Activated T-cell treated with anti-CD3 and anti-CD28 coated beads for 4 hours (primary cell): ENCODE data around the gene CEP95.
"Not testable (repeated sequence)": the region's sequence is repeated elsewhere in the genome, so short reads cannot be mapped to it uniquely, and the experiment has no call there.

ENCODE experiments used
- DNase-seq: peaks from one replicate; pipeline ENCODE4 v3.0.0-alpha.2; 2020

The CEP95 gene

GRCh38 chr17:64506576-64507412 is at the start of gene CEP95:
CEP95 (plus strand) TSS chr17:64506977; CDS start chr17:64507098, 121 bp downstream.
- DNase-seq: peak; percentile 92

- DNase-seq: no peak
Observed at GRCh38 chr17:64457156-64457555, 49.6 kb upstream of the CEP95 start.

GRCh38 chr17:64458756-64459155 is 48.0 kb upstream of the CEP95 start:
- DNase-seq: no peak

GRCh38 chr17:64459284-64459747 is 47.5 kb upstream of the CEP95 start:
- DNase-seq: no peak

- DNase-seq: not testable (repeated sequence)
Observed at GRCh38 chr17:64459818-64460217, 47.0 kb upstream of the CEP95 start.

- no peak for DNase-seq
Observed at GRCh38 chr17:64460955-64461354, 45.8 kb upstream of the CEP95 start.

GRCh38 chr17:64461788-64462187 is 45.0 kb upstream of the CEP95 start:
- DNase-seq: no peak

- no peak for DNase-seq
Observed at GRCh38 chr17:64466019-64466735, 40.6 kb upstream of the CEP95 start.

GRCh38 chr17:64466834-64467233 is 39.9 kb upstream of the CEP95 start:
- not testable (repeated sequence) for DNase-seq

- no peak for DNase-seq
Observed at GRCh38 chr17:64470625-64471024, 36.2 kb upstream of the CEP95 start.

GRCh38 chr17:64471440-64471839 is 35.3 kb upstream of the CEP95 start:
- no peak for DNase-seq

- no peak for DNase-seq
Observed at GRCh38 chr17:64472564-64472963, 34.2 kb upstream of the CEP95 start.

- no peak for DNase-seq
Observed at GRCh38 chr17:64477849-64478248, 28.9 kb upstream of the CEP95 start.

GRCh38 chr17:64480951-64481350 is 25.8 kb upstream of the CEP95 start:
- no peak for DNase-seq

GRCh38 chr17:64484380-64484779 is 22.4 kb upstream of the CEP95 start:
- DNase-seq: no peak

GRCh38 chr17:64488301-64488700 is 18.5 kb upstream of the CEP95 start:
- no peak for DNase-seq

GRCh38 chr17:64491034-64491860 is 15.5 kb upstream of the CEP95 start:
- peak; percentile 21 for DNase-seq

- no peak for DNase-seq
Observed at GRCh38 chr17:64491994-64492393, 14.8 kb upstream of the CEP95 start.

- peak; percentile 36 for DNase-seq
Observed at GRCh38 chr17:64492481-64493109, 14.2 kb upstream of the CEP95 start.

- no peak for DNase-seq
Observed at GRCh38 chr17:64494121-64494520, 12.7 kb upstream of the CEP95 start.

- DNase-seq: not testable (repeated sequence)
Observed at GRCh38 chr17:64495300-64495699, 11.5 kb upstream of the CEP95 start.

- DNase-seq: no peak
Observed at GRCh38 chr17:64496348-64496785, 10.4 kb upstream of the CEP95 start.
